Stimulated activated CD4-positive, alpha-beta T cell treated with anti-CD3 and anti-CD28 coated beads, Interleukin-12 subunit alpha, Interleukin-12 subunit beta, amount 100 ng/mL, for 48 hours (primary cell): ENCODE results near the gene SOD3.

Source experiments
- DNase-seq, 3 donors: peaks; one replicate each; pipeline ENCODE4 v3.0.0-alpha.2; 2020; ENCODE audit warnings: low read depth in 2 of 3, low spot score in 1 of 3

SOD3 gene

GRCh38 chr4:24775032-24775605, 20.3 kb upstream of the SOD3 start:
- DNase-seq, result no peak

GRCh38 chr4:24775750-24776149, 19.6 kb upstream of the SOD3 start:
- no peak for DNase-seq

- DNase-seq, result no peak
These were observed 17.6 kb upstream of the SOD3 start for GRCh38 chr4:24777536-24778463.

GRCh38 chr4:24778464-24779225, 16.7 kb upstream of the SOD3 start:
- no peak for DNase-seq

GRCh38 chr4:24780936-24781495, 14.4 kb upstream of the SOD3 start:
- DNase-seq, result no peak

GRCh38 chr4:24781999-24782745, 13.2 kb upstream of the SOD3 start:
- DNase-seq, result no peak

- no peak for DNase-seq
These were observed 11.9 kb upstream of the SOD3 start for GRCh38 chr4:24783506-24783905.

GRCh38 chr4:24791043-24791442, 4.3 kb upstream of the SOD3 start:
- DNase-seq, result no peak

- no peak for DNase-seq
These were observed 2.8 kb upstream of the SOD3 start for GRCh38 chr4:24792552-24792951.

GRCh38 chr4:24793219-24794005, 2.0 kb upstream of the SOD3 start:
- no peak for DNase-seq

- DNase-seq, result no peak
These were observed 1.3 kb upstream of the SOD3 start for GRCh38 chr4:24794051-24794450.

GRCh38 chr4:24794480-24794879, 893 bp upstream of the SOD3 start:
- DNase-seq, result no peak

- no peak for DNase-seq
These were observed 451 bp downstream of the SOD3 start for GRCh38 chr4:24795666-24796381.

GRCh38 chr4:24796620-24797019, 1.2 kb downstream of the SOD3 start:
- no peak for DNase-seq

- DNase-seq, result no peak
These were observed 2.8 kb downstream of the SOD3 start for GRCh38 chr4:24798036-24798610.

- no peak for DNase-seq
These were observed 3.8 kb downstream of the SOD3 start for GRCh38 chr4:24799196-24799543.

- DNase-seq, result no peak
These were observed 4.4 kb downstream of the SOD3 start for GRCh38 chr4:24799544-24800324.

- no peak for DNase-seq
These were observed 5.0 kb downstream of the SOD3 start for GRCh38 chr4:24800325-24800895.
